HUDEP-2 (cell line): Measurements from ENCODE around the gene DENND1A.

Experiments
- DNase-seq, 76 experiments: peaks; one replicate each; lab custom pipeline; 2025; ENCODE audit not compliant: unreplicated experiment in 76 of 76; lab: John Stamatoyannopoulos, UW

DENND1A gene

GRCh38 chr9:123597048-123597447 is 332.9 kb downstream of the DENND1A start:
- no peak for DNase-seq

- DNase-seq = no peak
Observed at GRCh38 chr9:123591283-123591682, 338.6 kb downstream of the DENND1A start.

- DNase-seq = no peak
Observed at GRCh38 chr9:123590499-123590898, 339.4 kb downstream of the DENND1A start.

GRCh38 chr9:123589361-123590239 is 340.3 kb downstream of the DENND1A start:
- DNase-seq = no peak

- no peak for DNase-seq
Observed at GRCh38 chr9:123586275-123586674, 343.7 kb downstream of the DENND1A start.

GRCh38 chr9:123584202-123585176 is 345.4 kb downstream of the DENND1A start:
- DNase-seq = no peak

GRCh38 chr9:123583646-123584045 is 346.3 kb downstream of the DENND1A start:
- no peak for DNase-seq

- DNase-seq = no peak
Observed at GRCh38 chr9:123571240-123571639, 358.7 kb downstream of the DENND1A start.

- DNase-seq = no peak
Observed at GRCh38 chr9:123568691-123569688, 360.9 kb downstream of the DENND1A start.

GRCh38 chr9:123567013-123567412 is 362.9 kb downstream of the DENND1A start:
- no peak for DNase-seq

- DNase-seq = no peak
Observed at GRCh38 chr9:123564652-123565051, 365.3 kb downstream of the DENND1A start.

- no peak for DNase-seq
Observed at GRCh38 chr9:123562844-123563346, 367.0 kb downstream of the DENND1A start.

- no peak for DNase-seq
Observed at GRCh38 chr9:123561046-123561445, 368.9 kb downstream of the DENND1A start.

GRCh38 chr9:123556464-123557435 is 373.2 kb downstream of the DENND1A start:
- DNase-seq = no peak

GRCh38 chr9:123555646-123556045 is 374.3 kb downstream of the DENND1A start:
- DNase-seq = no peak

GRCh38 chr9:123552530-123552929 is 377.4 kb downstream of the DENND1A start:
- no peak for DNase-seq

- no peak for DNase-seq
Observed at GRCh38 chr9:123551734-123552133, 378.2 kb downstream of the DENND1A start.

- DNase-seq = no peak
Observed at GRCh38 chr9:123550797-123551196, 379.1 kb downstream of the DENND1A start.

- no peak for DNase-seq
Observed at GRCh38 chr9:123550012-123550411, 379.9 kb downstream of the DENND1A start.
